H1 (cell line): ENCODE measurements around the gene HRH1. TPM values are rescaled to one million over a fixed set of nuclear protein-coding genes. Genes with fewer than 3 reads are reported as not detected.

ENCODE experiments used
- CTCF ChIA-PET: fragments of 300-600 bp; sonication (Branson Sonifier 250); formaldehyde crosslinking; loops from one replicate; lab custom pipeline; 2021; ENCODE audit not compliant: partially characterized antibody; lab: Charles Lee
- POLR2A ChIA-PET: fragments of 300-600 bp; sonication (Branson Sonifier 250); formaldehyde crosslinking; loops from one replicate; lab custom pipeline; 2021; ENCODE audit warnings: inconsistent platforms; ENCODE audit not compliant: partially characterized antibody; lab: Charles Lee
- DNase-seq, 2 experiments: peaks; one replicate each; pipeline versions ENCODE4 v3.0.0 to v3.0.0-alpha.2; 2010 to 2022; ENCODE audit warnings: low spot score in 2 of 2, low read depth in 1 of 2, mixed read lengths in 1 of 2
- FAIRE-seq: peaks from 2 replicates; lab custom pipeline; 2011; peaks lifted over from hg19 to GRCh38; lab: Jason Lieb, UNC
- H2AFZ ChIP-seq: 2 replicates; pipeline ENCODE4 v1.8.1; 2012; ENCODE audit warnings: low read length, inconsistent platforms
- H2AK5ac ChIP-seq: 2 replicates; pipeline ENCODE4 v1.6.1; 2013; ENCODE audit warnings: low read depth, low read length
- H2BK120ac ChIP-seq: replicated peaks from 2 replicates; pipeline ENCODE3; 2013; ENCODE audit warnings: low read depth, low read length, inconsistent platforms
- H2BK12ac ChIP-seq: 2 replicates; pipeline ENCODE4 v1.6.1; 2013; ENCODE audit warnings: low read depth, low read length
- H2BK15ac ChIP-seq: 2 replicates; pipeline ENCODE4 v1.6.1; 2013; ENCODE audit warnings: low read length
- H2BK20ac ChIP-seq: 2 replicates; pipeline ENCODE4 v1.6.1; 2013; ENCODE audit warnings: low read length
- H2BK5ac ChIP-seq: 2 replicates; pipeline ENCODE4 v1.6.1; 2013; ENCODE audit warnings: low read depth, low read length
- H3K14ac ChIP-seq: 2 replicates; pipeline ENCODE4 v1.6.1; 2013; ENCODE audit warnings: inconsistent platforms; ENCODE audit not compliant: insufficient read length
- H3K18ac ChIP-seq: 2 replicates; pipeline ENCODE4 v1.6.1; 2013; ENCODE audit warnings: low read length; ENCODE audit errors: extremely low read depth
- H3K23ac ChIP-seq: 2 replicates; pipeline ENCODE4 v1.6.1; 2013; ENCODE audit warnings: inconsistent platforms; ENCODE audit not compliant: insufficient read length
- H3K23me2 ChIP-seq: 2 replicates; pipeline ENCODE4 v1.6.1; 2013; ENCODE audit warnings: low read depth, low read length
- H3K27ac ChIP-seq: 2 replicates; pipeline ENCODE4 v1.6.1; 2011; ENCODE audit warnings: low read depth, low read length, inconsistent platforms
- H3K27me3 ChIP-seq, 4 experiments: replicated peaks in 1 of 4; 1 replicate in 1 of 4; 2 replicates in 3 of 4; pipeline versions ENCODE4 v1.6.1 to v1.8.1; 2011 to 2013; ENCODE audit warnings: low read length in 3 of 4, mild to moderate bottlenecking in 3 of 4, inconsistent platforms in 2 of 4, mixed read lengths in 2 of 4, moderate library complexity in 1 of 4; ENCODE audit not compliant: control insufficient read depth in 3 of 4, insufficient read depth in 3 of 4; ENCODE audit errors: extremely low read depth in 1 of 4
- H3K36me3 ChIP-seq, 4 experiments: 2 replicates each; pipeline versions ENCODE4 v1.6.1 to v1.8.1; 2011 to 2013; ENCODE audit warnings: mild to moderate bottlenecking in 4 of 4, low read length in 3 of 4, moderate library complexity in 2 of 4, control low read depth in 1 of 4, inconsistent platforms in 1 of 4; ENCODE audit not compliant: insufficient read depth in 4 of 4, control insufficient read depth in 2 of 4
- H3K4ac ChIP-seq: replicated peaks from 2 replicates; pipeline ENCODE3; 2013; ENCODE audit warnings: low read length, low read depth, mixed read lengths, inconsistent platforms; ENCODE audit not compliant: insufficient read length
- H3K4me1 ChIP-seq, 4 experiments: replicated peaks in 1 of 4; 1 replicate in 1 of 4; 2 replicates in 3 of 4; pipeline versions ENCODE4 v1.6.1 to v1.8.1; 2011 to 2013; ENCODE audit warnings: low read length in 3 of 4, inconsistent platforms in 2 of 4, mixed read lengths in 1 of 4; ENCODE audit not compliant: insufficient read depth in 4 of 4, control insufficient read depth in 3 of 4
- H3K4me2 ChIP-seq, 2 experiments: 2 replicates each; pipeline versions ENCODE4 v1.6.1 to v1.8.1; 2011 to 2013; ENCODE audit warnings: low read depth in 2 of 2, low read length in 2 of 2, control low read depth in 1 of 2, inconsistent platforms in 1 of 2, mild to moderate bottlenecking in 1 of 2; ENCODE audit not compliant: insufficient read depth in 1 of 2
- H3K4me3 ChIP-seq, 4 experiments: fragments of 200-600, 300-600 bp in 1 of 4; sonication (generic), shearing (Covaris generic), sonication (Bioruptor Twin) in 1 of 4; 2 replicates each; pipeline versions ENCODE4 v1.5.1 to v1.8.1; 2011 to 2016; ENCODE audit warnings: low read length in 4 of 4, low read depth in 3 of 4, control low read depth in 2 of 4, inconsistent platforms in 2 of 4, mild to moderate bottlenecking in 2 of 4, mixed read lengths in 1 of 4, moderate library complexity in 1 of 4; ENCODE audit not compliant: insufficient read depth in 2 of 4; ENCODE audit errors: extremely low read depth in 1 of 4
- H3K56ac ChIP-seq: replicated peaks from 2 replicates; pipeline ENCODE3; 2013; ENCODE audit warnings: low read depth, mild to moderate bottlenecking, mixed read lengths, low read length, inconsistent platforms; ENCODE audit not compliant: insufficient read length
- H3K79me1 ChIP-seq: 2 replicates; pipeline ENCODE4 v1.6.1; 2013; ENCODE audit warnings: low read depth, low read length, control low read depth
- H3K79me2 ChIP-seq, 2 experiments: 2 replicates each; pipeline versions ENCODE4 v1.6.1 to v1.8.1; 2012 to 2013; ENCODE audit warnings: low read length in 2 of 2, mild to moderate bottlenecking in 2 of 2, inconsistent platforms in 1 of 2; ENCODE audit not compliant: insufficient read depth in 2 of 2, control insufficient read depth in 1 of 2
- H3K9ac ChIP-seq, 4 experiments: replicated peaks in 1 of 4; 1 replicate in 1 of 4; 2 replicates in 3 of 4; pipeline versions ENCODE4 v1.6.1 to v1.8.1; 2011 to 2013; ENCODE audit warnings: low read depth in 3 of 4, low read length in 3 of 4, control low read depth in 2 of 4, mild to moderate bottlenecking in 2 of 4, moderate library complexity in 2 of 4, inconsistent platforms in 1 of 4; ENCODE audit errors: extremely low read depth in 1 of 4
- H3K9me3 ChIP-seq, 2 experiments: 2 replicates each; pipeline versions ENCODE4 v1.6.1 to v1.8.1; 2012 to 2013; ENCODE audit warnings: mild to moderate bottlenecking in 2 of 2, moderate library complexity in 2 of 2, control low read depth in 1 of 2, inconsistent platforms in 1 of 2, low read depth in 1 of 2, low read length in 1 of 2, mixed read lengths in 1 of 2; ENCODE audit not compliant: insufficient read depth in 2 of 2
- H4K20me1 ChIP-seq, 2 experiments: replicated peaks in 1 of 2; 2 replicates each; pipeline versions ENCODE3 to v1.8.1; 2011 to 2013; ENCODE audit warnings: inconsistent platforms in 2 of 2, low read length in 2 of 2, mild to moderate bottlenecking in 1 of 2; ENCODE audit not compliant: insufficient read depth in 2 of 2, control insufficient read depth in 1 of 2
- H4K5ac ChIP-seq: 2 replicates; pipeline ENCODE4 v1.6.1; 2013; ENCODE audit warnings: low read length, low read depth, mixed read lengths, inconsistent platforms; ENCODE audit not compliant: insufficient read length
- H4K8ac ChIP-seq: 2 replicates; pipeline ENCODE4 v1.8.0; 2013; ENCODE audit warnings: mild to moderate bottlenecking, moderate library complexity, low read length, inconsistent platforms; ENCODE audit not compliant: insufficient read depth; ENCODE audit errors: extremely low read depth
- H4K91ac ChIP-seq: replicated peaks from 2 replicates; pipeline ENCODE3; 2013; ENCODE audit warnings: low read length, mixed read lengths, inconsistent platforms; ENCODE audit not compliant: insufficient read length
- ASH2L ChIP-seq: fragments of 200-600, 300-600 bp; sonication (generic); IDR thresholded peaks from one replicate; pipeline ENCODE4 v1.7.1; 2017; ENCODE audit warnings: low read length
- SRF ChIP-seq: IDR thresholded peaks from 2 replicates; pipeline ENCODE4 v1.6.1; 2011; ENCODE audit warnings: mild to moderate bottlenecking, low read depth, low read length, moderate library complexity
- WGBS, 2 experiments: shearing (Covaris generic) in 1 of 2; methylation state at CpG; one replicate each; pipeline versions ENCODE4 v1.1.6 to v1.1.7; 2013 to 2015; ENCODE audit warnings: low lambda C conversion rate in 2 of 2, mixed read lengths in 2 of 2, inconsistent platforms in 1 of 2, low coverage in 1 of 2, missing lambda C conversion rate in 1 of 2; ENCODE audit not compliant: insufficient replicate concordance in 2 of 2, insufficient coverage in 1 of 2, insufficient read length in 1 of 2; ENCODE audit errors: extremely low coverage in 1 of 2, missing lambda C conversion rate in 1 of 2; 5-methylcytosine and 5-hydroxymethylcytosine counted together
- polyA plus RNA-seq, 7 experiments: library from polyadenylated mRNA; depleted of rRNA in 3 of 7; stranded (reverse) in 5 of 7; unstranded in 2 of 7; fragments of >200 nt in 5 of 7; fragments of 200-250 nt in 2 of 7; gene quantifications; 1 replicate in 5 of 7; 2 replicates in 1 of 7; 4 replicates in 1 of 7; pipeline versions ENCODE4 v1.2.1 to v1.2.3, GENCODE V29; 2011 to 2013; ENCODE audit warnings: missing spikeins in 2 of 7, mixed read lengths in 2 of 7
- total RNA-seq: library from RNA; stranded (reverse); fragmentation: NEBNext Ultra II Directional; extraction: Animal tissue kit (Norgen Biotek cat#: 25700); gene quantifications from 2 replicates; pipeline ENCODE4 v1.2.1, GENCODE V29; 2021

Gene HRH1
- total and polyA plus RNA-seq, 2 of the 8 experiments (the other 6 are each of a cell fraction or from before 2014, with no cell fraction given): 0.11 TPM; not detected in 1

- no peak overlapping the region for H4K91ac ChIP-seq
- H3K27ac ChIP-seq: no peak overlapping the region
- no peak overlapping the region for H4K8ac ChIP-seq
- peaks cover 0 to 2% of the 10 kb centered on the region in 2 experiments; a peak in 1 of 4 replicates for H3K9me3 ChIP-seq
- H3K56ac ChIP-seq: no peak overlapping the region
- H2AK5ac ChIP-seq: no peak overlapping the region
- FAIRE-seq: no peak
- H3K18ac ChIP-seq: no peak overlapping the region
- no peak overlapping the region for H2BK120ac ChIP-seq
- H3K4me1 ChIP-seq: no peaks in the 10 kb centered on the region
- H2BK12ac ChIP-seq: no peak overlapping the region
- H3K79me2 ChIP-seq: no peaks in the 10 kb centered on the region
- no peak overlapping the region for H3K9ac ChIP-seq
- POLR2A ChIA-PET: no interaction called here
- H3K4me2 ChIP-seq: no peak overlapping the region
- H2BK15ac ChIP-seq: no peak overlapping the region
- no peak overlapping the region for H2AFZ ChIP-seq
- H3K79me1 ChIP-seq: no peaks in the 10 kb centered on the region
- H3K23me2 ChIP-seq: no peaks in the 10 kb centered on the region; the same call in 1 of the 2 replicates
- no peak overlapping the region for H3K4me3 ChIP-seq
- no peaks in the 10 kb centered on the region for H3K36me3 ChIP-seq
- H3K4ac ChIP-seq: no peak overlapping the region
- no peak for TF ChIP-seq ASH2L
- no peak for TF ChIP-seq SRF
- H3K23ac ChIP-seq: no peak overlapping the region
- H4K5ac ChIP-seq: no peak overlapping the region
- WGBS, 2 experiments: 84% methylated on average over 8 of the region's 8 CpGs; no CpG with 5 or more reads in 1 of the 2 experiments
- CTCF ChIA-PET: no interaction called here
- H4K20me1 ChIP-seq: no peaks in the 10 kb centered on the region
- H2BK20ac ChIP-seq: no peak overlapping the region
- DNase-seq: no peak
- no peak overlapping the region for H2BK5ac ChIP-seq
- no peaks in the 10 kb centered on the region for H3K27me3 ChIP-seq
- no peak overlapping the region for H3K14ac ChIP-seq
These were observed 25.3 kb upstream of the HRH1 start for GRCh38 chr3:11128682-11129632.
